ENCODE measurements around the gene SERPINA6.
"Not testable (repeated sequence)": the region's sequence is repeated elsewhere in the genome, so short reads cannot be mapped to it uniquely, and the experiment has no call there.

SERPINA6 gene

DNA sequence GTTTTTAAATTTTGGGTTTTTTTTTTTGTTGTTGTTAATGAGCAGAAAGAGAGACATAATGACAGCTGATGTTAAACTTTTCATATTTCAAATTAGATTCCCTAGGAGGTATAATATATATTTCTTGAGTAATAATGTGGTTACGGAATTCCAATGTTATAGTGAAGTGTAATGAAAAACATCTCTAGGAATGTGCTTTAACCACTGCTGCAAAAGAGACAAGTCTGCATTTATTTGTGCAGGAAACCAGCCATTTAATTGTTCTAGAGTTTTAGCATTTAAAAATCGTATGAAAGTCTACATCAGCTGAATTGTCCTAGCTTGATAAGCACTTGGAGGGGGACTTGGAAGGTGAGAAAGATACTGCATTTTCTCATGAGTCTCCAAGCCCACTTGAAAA, 44.4 kb downstream of the SERPINA6 start:
- no peaks in the 10 kb centered on the region for H3K27me3 ChIP-seq (ENCODE audit: control insufficient read depth, insufficient read depth, low read length)
- no peak overlapping the region for H3K4me3 ChIP-seq (ENCODE audit: low read depth, low read length)
- no peaks in the 10 kb centered on the region for H3K79me2 ChIP-seq
- TF ChIP-seq, protein P1, sequence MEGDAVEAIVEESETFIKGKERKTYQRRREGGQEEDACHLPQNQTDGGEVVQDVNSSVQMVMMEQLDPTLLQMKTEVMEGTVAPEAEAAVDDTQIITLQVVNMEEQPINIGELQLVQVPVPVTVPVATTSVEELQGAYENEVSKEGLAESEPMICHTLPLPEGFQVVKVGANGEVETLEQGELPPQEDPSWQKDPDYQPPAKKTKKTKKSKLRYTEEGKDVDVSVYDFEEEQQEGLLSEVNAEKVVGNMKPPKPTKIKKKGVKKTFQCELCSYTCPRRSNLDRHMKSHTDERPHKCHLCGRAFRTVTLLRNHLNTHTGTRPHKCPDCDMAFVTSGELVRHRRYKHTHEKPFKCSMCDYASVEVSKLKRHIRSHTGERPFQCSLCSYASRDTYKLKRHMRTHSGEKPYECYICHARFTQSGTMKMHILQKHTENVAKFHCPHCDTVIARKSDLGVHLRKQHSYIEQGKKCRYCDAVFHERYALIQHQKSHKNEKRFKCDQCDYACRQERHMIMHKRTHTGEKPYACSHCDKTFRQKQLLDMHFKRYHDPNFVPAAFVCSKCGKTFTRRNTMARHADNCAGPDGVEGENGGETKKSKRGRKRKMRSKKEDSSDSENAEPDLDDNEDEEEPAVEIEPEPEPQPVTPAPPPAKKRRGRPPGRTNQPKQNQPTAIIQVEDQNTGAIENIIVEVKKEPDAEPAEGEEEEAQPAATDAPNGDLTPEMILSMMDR (IDR thresholded peaks at IDR 0.05), result no peak
- no peak overlapping the region for H3K4me2 ChIP-seq (ENCODE audit: low read length)
- no peak overlapping the region for H2AFZ ChIP-seq
- no peaks in the 10 kb centered on the region for H3K36me3 ChIP-seq (ENCODE audit: control insufficient read depth, insufficient read depth, low read length)
- H3K27ac ChIP-seq, result no peak overlapping the region
- H3K9ac ChIP-seq, result no peak overlapping the region
- no peaks in the 10 kb centered on the region for H3K9me3 ChIP-seq (ENCODE audit: control insufficient read depth, low read length)
- no peaks in the 10 kb centered on the region for H3K4me1 ChIP-seq

GRCh38 chr14:94276898-94277561, 46.1 kb downstream of the SERPINA6 start:
- not testable (repeated sequence) for H3K9me3 ChIP-seq (ENCODE audit: control insufficient read depth, low read length); H3K4me3 ChIP-seq (ENCODE audit: low read depth, low read length); H3K36me3 ChIP-seq (ENCODE audit: control insufficient read depth, insufficient read depth, low read length); H3K4me1 ChIP-seq; H3K27ac ChIP-seq; H3K4me2 ChIP-seq (ENCODE audit: low read length); H3K27me3 ChIP-seq (ENCODE audit: control insufficient read depth, insufficient read depth, low read length); H3K79me2 ChIP-seq; H2AFZ ChIP-seq; H3K9ac ChIP-seq

- Histone ChIP-seq H3K4me2 (ENCODE audit: low read length) (no peak overlapping the region), H3K27ac (no peak overlapping the region), H3K4me1 (no peaks in the 10 kb centered on the region), H2AFZ (no peak overlapping the region), H3K4me3 (ENCODE audit: low read depth, low read length) (no peak overlapping the region), H3K79me2 (no peaks in the 10 kb centered on the region), H3K27me3 (ENCODE audit: control insufficient read depth, insufficient read depth, low read length) (no peaks in the 10 kb centered on the region), H3K9ac (no peak overlapping the region), H3K9me3 (ENCODE audit: control insufficient read depth, low read length) (no peaks in the 10 kb centered on the region), H3K36me3 (ENCODE audit: control insufficient read depth, insufficient read depth, low read length) (no peaks in the 10 kb centered on the region)
- TF ChIP-seq, protein P1 (IDR thresholded peaks at IDR 0.05), result no peak
These were observed 54.0 kb downstream of the SERPINA6 start for GRCh38 chr14:94269156-94269555.

DNA sequence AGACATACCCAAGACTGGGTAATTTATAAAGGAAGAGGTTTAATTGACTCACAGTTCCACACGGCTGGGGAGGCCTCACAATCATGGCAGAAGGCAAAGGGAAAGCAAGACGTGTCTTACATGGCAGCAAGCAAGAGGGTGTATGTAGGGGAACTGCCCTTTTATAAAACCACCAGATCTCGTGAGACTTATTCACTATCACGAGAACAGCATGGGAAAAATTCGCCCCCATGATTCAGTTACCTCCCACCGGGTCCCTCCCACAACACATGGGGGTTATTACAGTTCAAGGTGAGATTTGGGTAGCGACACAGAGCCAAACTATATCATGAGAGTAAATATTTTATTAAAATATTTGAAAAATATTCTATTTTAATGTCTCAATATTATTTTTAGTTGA, 54.6 kb downstream of the SERPINA6 start:
- not testable (repeated sequence) for H3K79me2 ChIP-seq; H3K4me3 ChIP-seq (ENCODE audit: low read depth, low read length); H3K9me3 ChIP-seq (ENCODE audit: control insufficient read depth, low read length)

DNA sequence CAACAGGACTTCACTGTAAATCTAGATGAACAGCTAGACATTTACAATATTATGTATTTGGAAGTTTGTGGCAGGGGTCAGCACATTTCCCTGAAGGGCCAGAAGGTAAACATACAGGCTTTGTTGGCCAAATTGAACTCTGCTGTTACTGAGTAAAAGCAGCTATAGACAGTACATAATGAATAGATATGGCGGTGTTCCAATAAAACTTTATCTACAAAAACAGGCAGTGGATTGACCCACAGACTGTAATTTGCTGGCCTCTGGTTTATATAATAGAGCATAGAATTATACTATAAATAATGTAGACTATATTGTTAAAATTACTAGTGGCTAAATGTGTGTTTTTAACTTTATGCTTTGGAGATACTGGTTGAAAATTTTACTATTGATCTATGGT, 55.8 kb downstream of the SERPINA6 start:
- Histone ChIP-seq H3K4me3 (ENCODE audit: low read depth, low read length) (no peak overlapping the region), H3K27me3 (ENCODE audit: control insufficient read depth, insufficient read depth, low read length) (no peaks in the 10 kb centered on the region), H3K36me3 (ENCODE audit: control insufficient read depth, insufficient read depth, low read length) (no peaks in the 10 kb centered on the region), H3K4me1 (no peaks in the 10 kb centered on the region), H2AFZ (no peak overlapping the region), H3K9ac (no peak overlapping the region), H3K4me2 (ENCODE audit: low read length) (no peak overlapping the region), H3K9me3 (ENCODE audit: control insufficient read depth, low read length) (no peaks in the 10 kb centered on the region), H3K27ac (no peak overlapping the region), H3K79me2 (no peaks in the 10 kb centered on the region)
- TF ChIP-seq, protein P1 (IDR thresholded peaks at IDR 0.05), result no peak

More for the DNA sequence above, 54.6 kb downstream of the SERPINA6 start:
- not testable (repeated sequence) for H2AFZ ChIP-seq; H3K4me2 ChIP-seq (ENCODE audit: low read length); H3K27ac ChIP-seq; H3K36me3 ChIP-seq (ENCODE audit: control insufficient read depth, insufficient read depth, low read length); H3K4me1 ChIP-seq; H3K9ac ChIP-seq; H3K27me3 ChIP-seq (ENCODE audit: control insufficient read depth, insufficient read depth, low read length)

DNA sequence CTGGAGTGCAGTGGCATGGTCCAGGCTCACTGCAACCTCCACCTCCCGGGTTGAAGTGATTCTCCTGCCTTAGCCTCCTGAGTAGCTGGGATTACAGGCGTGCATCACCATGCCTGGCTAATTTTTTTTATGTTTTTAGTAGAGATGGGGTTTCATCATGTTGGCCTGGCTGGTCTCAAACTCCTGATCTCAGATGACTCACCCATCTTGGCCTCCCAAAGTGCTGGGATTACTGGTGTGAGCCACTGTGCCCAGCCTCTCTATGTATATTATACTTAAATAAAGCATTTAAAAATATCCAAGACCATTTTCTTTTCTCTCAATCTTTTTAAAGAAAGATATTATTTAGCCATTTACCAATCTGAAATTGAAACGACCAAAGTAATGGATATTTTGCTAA, 58.9 kb downstream of the SERPINA6 start:
- H3K9ac ChIP-seq; H3K4me3 ChIP-seq (ENCODE audit: low read depth, low read length); H3K27me3 ChIP-seq (ENCODE audit: control insufficient read depth, insufficient read depth, low read length): not testable (repeated sequence)

More for the DNA sequence above, 58.9 kb downstream of the SERPINA6 start:
- not testable (repeated sequence) for H3K4me2 ChIP-seq (ENCODE audit: low read length); H3K4me1 ChIP-seq; H3K9me3 ChIP-seq (ENCODE audit: control insufficient read depth, low read length); H3K36me3 ChIP-seq (ENCODE audit: control insufficient read depth, insufficient read depth, low read length); H2AFZ ChIP-seq; H3K27ac ChIP-seq; H3K79me2 ChIP-seq

Measured in parathyroid adenoma (tissue), 2 donors.